ENCODE results near the gene UBE2G2.
A peak's percentile ranks its signal among the peaks of the same experiment; 100 is the strongest.

UBE2G2 gene

GRCh38 chr21:44793592-44794374 lies 7.8 kb downstream of the UBE2G2 start:
- ATAC-seq (ENCODE audit: low read depth), result no peak
- peaks cover 28% of the 10 kb centered on the region for H3K4me1 Mint-ChIP-seq

DNA sequence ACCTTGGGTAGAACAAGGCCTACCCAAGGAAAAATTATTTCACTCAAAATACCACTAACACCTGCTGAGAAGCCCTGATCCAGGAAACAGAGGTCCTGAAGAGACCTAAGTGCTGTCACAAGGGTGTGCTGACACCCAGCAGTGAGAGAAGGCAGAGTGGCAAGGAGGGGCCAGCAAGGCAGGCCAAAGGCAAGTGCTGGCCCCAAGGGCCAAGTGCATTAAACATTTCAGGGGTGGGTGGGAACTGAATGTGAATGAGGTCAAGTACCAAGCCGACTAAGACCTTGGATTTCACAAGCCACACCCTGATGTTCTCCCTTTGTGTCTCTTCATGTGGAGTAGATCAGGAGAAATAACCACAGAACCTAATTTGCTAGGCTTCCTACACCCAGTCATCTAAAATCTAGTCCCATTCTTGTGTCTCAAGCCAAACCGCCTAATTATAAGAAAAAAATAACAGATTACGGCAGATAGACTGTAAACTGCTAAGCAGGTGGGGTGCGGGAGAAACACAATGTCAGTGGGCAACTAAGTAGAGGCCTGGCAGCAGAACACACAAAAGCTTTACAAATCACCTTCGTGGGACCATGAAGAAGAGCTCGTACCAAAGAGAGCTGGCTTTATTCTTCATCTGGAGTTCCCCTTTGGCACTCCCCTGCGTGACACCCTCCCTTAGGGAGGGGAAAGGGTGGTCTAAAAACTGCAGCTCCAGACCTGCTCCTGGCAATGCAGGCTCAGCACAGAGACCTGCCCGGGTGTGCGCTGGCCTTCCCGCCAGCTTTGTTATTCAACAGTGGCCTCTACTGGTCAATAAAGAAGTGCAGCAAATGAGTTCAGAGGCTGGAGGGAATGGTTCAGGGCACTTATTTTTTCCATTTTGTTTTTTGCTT lies 8.7 kb downstream of the UBE2G2 start:
- ATAC-seq (ENCODE audit: low read depth), result peak; percentile 70
- Mint-ChIP-seq H3K36me3 (peaks cover 16% of the 10 kb centered on the region), H3K27ac (peak overlapping the region; percentile 20), H3K4me1 (peaks cover 25% of the 10 kb centered on the region), H3K27me3 (no peaks in the 10 kb centered on the region), H3K9me3 (no peaks in the 10 kb centered on the region), H3K4me3 (no peak overlapping the region)
- DNase-seq (ENCODE audit: low spot score in 2 of 2), result peak; percentile 39 to 56

More at GRCh38 chr21:44793592-44794374, 7.8 kb downstream of the UBE2G2 start:
- H3K27me3 Mint-ChIP-seq, result no peaks in the 10 kb centered on the region
- no peak for DNase-seq (ENCODE audit: low spot score in 2 of 2)
- no peak overlapping the region for H3K27ac Mint-ChIP-seq
- H3K4me3 Mint-ChIP-seq, result no peak overlapping the region
- H3K9me3 Mint-ChIP-seq, result no peaks in the 10 kb centered on the region
- peaks cover 19% of the 10 kb centered on the region for H3K36me3 Mint-ChIP-seq

DNA sequence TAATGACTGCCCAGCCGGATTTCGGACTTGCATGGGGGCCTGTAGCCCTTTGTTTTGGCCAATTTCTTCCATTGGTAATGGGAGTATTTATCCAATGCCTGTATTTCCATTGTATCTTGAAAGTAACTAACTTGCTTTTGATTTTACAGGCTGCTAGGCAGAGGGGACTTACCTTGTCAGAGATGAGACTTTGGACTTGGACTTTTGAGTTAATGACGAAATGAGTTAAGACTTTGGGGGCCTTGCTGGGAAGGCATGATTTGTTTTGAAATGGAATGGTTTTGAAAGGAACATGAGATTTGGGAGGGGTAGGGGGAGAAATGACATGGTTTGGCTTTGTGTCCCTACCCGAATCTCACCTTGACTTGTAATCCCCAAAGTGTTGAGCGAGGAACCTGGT lies 9.6 kb downstream of the UBE2G2 start:
- Mint-ChIP-seq H3K27me3 (no peaks in the 10 kb centered on the region), H3K9me3 (no peaks in the 10 kb centered on the region), H3K36me3 (peaks cover 15% of the 10 kb centered on the region), H3K27ac (no peak overlapping the region), H3K4me3 (no peak overlapping the region), H3K4me1 (peaks cover 25% of the 10 kb centered on the region)
- DNase-seq (ENCODE audit: low spot score in 2 of 2) (no peak), ATAC-seq (ENCODE audit: low read depth) (no peak)

GRCh38 chr21:44791246-44791645 lies 10.4 kb downstream of the UBE2G2 start:
- DNase-seq (ENCODE audit: low spot score in 2 of 2), result no peak
- Mint-ChIP-seq H3K36me3 (peaks cover 11% of the 10 kb centered on the region), H3K4me3 (no peak overlapping the region), H3K27me3 (no peaks in the 10 kb centered on the region), H3K9me3 (no peaks in the 10 kb centered on the region), H3K4me1 (peaks cover 21% of the 10 kb centered on the region), H3K27ac (no peak overlapping the region)
- no peak for ATAC-seq (ENCODE audit: low read depth)

DNA sequence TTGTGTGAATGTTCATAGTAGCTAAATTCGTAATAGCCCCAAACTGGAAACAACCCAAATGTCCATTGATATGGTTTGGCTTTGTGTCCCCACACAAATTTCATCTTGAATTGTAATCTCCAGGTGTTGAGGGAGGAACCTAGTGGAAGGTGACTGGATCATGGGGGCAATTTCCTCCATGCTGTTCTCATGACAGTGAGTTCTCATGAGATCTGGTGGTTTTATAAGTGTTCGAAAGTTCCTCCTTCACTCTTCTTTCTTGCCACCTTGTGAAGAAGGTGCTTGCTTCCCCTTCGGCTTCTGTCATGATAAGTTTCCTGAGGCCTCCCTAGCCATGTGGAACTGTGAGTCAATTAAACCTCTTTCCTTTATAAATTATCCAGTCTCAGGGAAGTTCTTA lies 11.3 kb downstream of the UBE2G2 start:
- H3K27me3 Mint-ChIP-seq, result no peaks in the 10 kb centered on the region
- peak overlapping the region; percentile 80 for H3K27ac Mint-ChIP-seq
- ATAC-seq (ENCODE audit: low read depth), result peak; percentile 63
- DNase-seq (ENCODE audit: low spot score in 2 of 2), result no peak
- H3K9me3 Mint-ChIP-seq, result no peaks in the 10 kb centered on the region
- peaks cover 25% of the 10 kb centered on the region for H3K4me1 Mint-ChIP-seq
- no peak overlapping the region for H3K4me3 Mint-ChIP-seq
- H3K36me3 Mint-ChIP-seq, result peaks cover 14% of the 10 kb centered on the region

- DNase-seq (ENCODE audit: low spot score in 2 of 2), result no peak
- Mint-ChIP-seq H3K27ac (peak overlapping the region; percentile 80), H3K4me1 (peaks cover 28% of the 10 kb centered on the region), H3K36me3 (peaks cover 17% of the 10 kb centered on the region), H3K4me3 (no peak overlapping the region), H3K9me3 (no peaks in the 10 kb centered on the region), H3K27me3 (no peaks in the 10 kb centered on the region)
- ATAC-seq (ENCODE audit: low read depth), result peak; percentile 72
Observed at GRCh38 chr21:44789880-44790279, 11.7 kb downstream of the UBE2G2 start.

DNA sequence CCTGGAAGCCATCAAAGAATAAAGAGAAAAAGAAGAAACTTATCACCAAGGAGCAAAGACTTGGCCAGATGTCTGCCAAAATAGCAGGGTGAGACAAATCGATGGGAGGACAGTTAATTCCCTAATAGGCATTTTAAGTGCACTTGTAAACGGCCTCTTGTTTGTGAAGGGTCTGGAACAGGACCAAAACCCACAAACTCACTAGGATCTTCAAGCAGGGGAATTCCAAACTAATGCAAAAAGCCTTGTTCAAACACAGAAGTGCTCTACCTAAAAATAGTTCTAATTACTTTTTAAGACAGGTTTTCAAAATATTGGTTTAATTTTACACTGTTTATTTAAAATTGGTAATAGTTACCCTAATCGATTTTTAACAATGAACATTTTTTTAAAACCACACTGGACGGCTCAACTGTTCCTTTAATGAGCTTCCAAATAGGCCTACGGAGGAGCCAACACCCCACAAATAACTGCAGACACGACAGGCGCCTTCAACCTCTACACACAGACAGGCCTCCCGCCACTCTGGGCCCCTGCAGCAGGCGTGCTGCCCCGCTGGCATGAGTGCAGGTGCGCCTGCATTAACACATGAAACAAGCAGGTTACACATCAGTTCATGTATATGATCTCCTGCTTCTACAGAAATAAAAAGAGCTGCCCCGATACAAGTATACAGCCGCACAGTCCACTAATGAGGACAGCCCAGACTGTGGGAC lies 15.8 kb downstream of the UBE2G2 start:
- Mint-ChIP-seq H3K36me3 (peaks cover 21% of the 10 kb centered on the region), H3K4me3 (no peak overlapping the region), H3K27me3 (no peaks in the 10 kb centered on the region), H3K9me3 (no peaks in the 10 kb centered on the region), H3K27ac (peak overlapping the region; percentile 67), H3K4me1 (peaks cover 28% of the 10 kb centered on the region)
- DNase-seq (ENCODE audit: low spot score in 2 of 2), result no peak
- no peak for ATAC-seq (ENCODE audit: low read depth)

DNA sequence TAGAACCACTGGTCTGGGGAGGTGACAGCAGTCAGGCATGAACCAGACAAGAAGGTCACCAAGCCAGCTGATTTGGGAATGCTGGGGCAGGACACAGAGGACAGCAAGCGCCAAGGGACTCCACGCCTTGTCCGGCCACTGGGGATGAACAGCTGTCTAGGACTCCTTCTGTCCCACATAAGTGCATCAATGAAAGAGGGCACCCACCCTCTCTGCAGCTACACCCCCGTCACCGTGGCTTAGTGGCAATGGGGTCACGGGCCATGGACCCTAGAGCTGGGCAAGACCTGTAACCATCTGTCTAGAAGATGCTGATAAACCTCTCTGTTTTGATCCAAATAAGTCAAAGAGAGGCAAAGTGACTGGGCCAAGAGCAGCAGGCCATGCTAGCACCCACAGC lies 16.8 kb downstream of the UBE2G2 start:
- Mint-ChIP-seq H3K4me1 (peaks cover 18% of the 10 kb centered on the region), H3K27ac (no peak overlapping the region), H3K9me3 (no peaks in the 10 kb centered on the region), H3K27me3 (no peaks in the 10 kb centered on the region), H3K36me3 (peaks cover 18% of the 10 kb centered on the region), H3K4me3 (no peak overlapping the region)
- DNase-seq (ENCODE audit: low spot score in 2 of 2), result no peak
- no peak for ATAC-seq (ENCODE audit: low read depth)

DNA sequence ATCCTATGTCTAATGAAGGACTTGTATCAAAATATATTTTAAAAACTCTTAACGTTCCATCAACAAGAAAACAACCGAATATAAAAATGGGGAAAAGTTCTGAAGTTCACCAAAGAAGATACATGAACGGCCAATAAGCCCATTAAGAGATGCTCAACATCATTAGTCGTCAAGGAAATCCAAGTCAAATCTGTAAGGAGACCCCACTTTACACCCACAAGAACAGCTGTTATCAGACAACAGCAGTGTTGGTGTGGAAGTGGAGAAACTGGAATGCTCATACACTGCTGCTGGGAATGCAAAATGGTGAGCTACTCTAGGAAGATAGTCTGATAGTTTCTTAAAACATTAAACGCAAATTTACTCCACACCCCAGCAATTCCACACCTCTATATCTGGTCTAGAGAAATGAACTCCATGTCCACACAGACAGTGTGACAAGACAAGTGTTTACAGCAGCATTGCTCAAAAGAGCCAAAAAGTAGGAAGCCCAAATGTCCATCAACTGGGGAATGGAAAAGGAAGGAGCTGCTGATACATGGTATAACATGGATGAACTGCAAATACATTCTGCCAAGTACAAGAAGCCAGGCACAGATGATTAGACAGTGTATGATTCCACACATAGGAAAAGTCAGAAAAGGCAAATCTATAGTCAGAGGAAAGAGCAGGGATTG lies 18.5 kb downstream of the UBE2G2 start:
- Mint-ChIP-seq H3K9me3 (no peaks in the 10 kb centered on the region), H3K4me3 (no peak overlapping the region), H3K27me3 (no peaks in the 10 kb centered on the region), H3K27ac (no peak overlapping the region), H3K36me3 (peaks cover 23% of the 10 kb centered on the region), H3K4me1 (peaks cover 17% of the 10 kb centered on the region)
- no peak for DNase-seq (ENCODE audit: low spot score in 2 of 2)
- ATAC-seq (ENCODE audit: low read depth), result no peak

DNA sequence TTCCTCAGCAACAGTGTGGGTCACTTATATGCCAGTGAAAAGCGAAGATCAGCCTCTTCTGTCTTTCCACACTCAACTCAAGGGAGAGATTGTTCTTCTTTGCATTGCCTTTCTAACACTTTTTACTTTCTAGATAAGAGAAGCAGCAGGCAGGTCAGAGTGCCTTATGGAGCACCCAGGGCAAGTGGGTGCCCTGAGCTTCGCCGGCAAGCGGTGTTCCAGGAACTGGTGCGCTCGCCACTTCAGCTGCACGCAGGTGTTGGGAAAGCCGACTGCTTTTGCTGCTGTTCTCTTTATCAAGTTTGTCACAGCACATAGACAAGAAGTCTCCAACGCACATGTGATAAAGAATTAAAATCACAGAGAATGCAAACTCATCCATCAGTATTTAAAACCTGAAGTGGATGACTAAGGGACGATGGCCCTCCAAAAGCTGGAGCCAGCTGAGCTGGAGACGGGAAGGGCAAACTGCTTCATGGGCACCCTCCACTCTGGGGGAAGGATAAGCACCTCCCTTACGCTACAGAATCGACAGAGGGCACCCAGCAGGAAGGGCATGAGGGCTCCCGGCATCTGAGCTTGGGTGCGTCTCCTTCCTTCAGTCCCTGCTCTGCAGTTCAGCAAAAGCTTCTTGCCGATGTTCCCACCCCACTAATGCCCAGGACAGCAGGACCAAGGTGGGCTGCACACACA lies 20.7 kb downstream of the UBE2G2 start:
- Mint-ChIP-seq H3K36me3 (peaks cover 25% of the 10 kb centered on the region), H3K4me3 (no peak overlapping the region), H3K27ac (no peak overlapping the region), H3K4me1 (peaks cover 14% of the 10 kb centered on the region), H3K27me3 (no peaks in the 10 kb centered on the region), H3K9me3 (no peaks in the 10 kb centered on the region)
- DNase-seq (ENCODE audit: low spot score in 2 of 2) (no peak), ATAC-seq (ENCODE audit: low read depth) (no peak)

- Mint-ChIP-seq H3K9me3 (no peaks in the 10 kb centered on the region), H3K27me3 (no peaks in the 10 kb centered on the region), H3K36me3 (peaks cover 22% of the 10 kb centered on the region), H3K4me3 (no peak overlapping the region), H3K4me1 (peaks cover 11% of the 10 kb centered on the region), H3K27ac (no peak overlapping the region)
- DNase-seq (ENCODE audit: low spot score in 2 of 2) (no peak), ATAC-seq (ENCODE audit: low read depth) (no peak)
Observed at GRCh38 chr21:44780137-44780502, 21.5 kb downstream of the UBE2G2 start.

DNA sequence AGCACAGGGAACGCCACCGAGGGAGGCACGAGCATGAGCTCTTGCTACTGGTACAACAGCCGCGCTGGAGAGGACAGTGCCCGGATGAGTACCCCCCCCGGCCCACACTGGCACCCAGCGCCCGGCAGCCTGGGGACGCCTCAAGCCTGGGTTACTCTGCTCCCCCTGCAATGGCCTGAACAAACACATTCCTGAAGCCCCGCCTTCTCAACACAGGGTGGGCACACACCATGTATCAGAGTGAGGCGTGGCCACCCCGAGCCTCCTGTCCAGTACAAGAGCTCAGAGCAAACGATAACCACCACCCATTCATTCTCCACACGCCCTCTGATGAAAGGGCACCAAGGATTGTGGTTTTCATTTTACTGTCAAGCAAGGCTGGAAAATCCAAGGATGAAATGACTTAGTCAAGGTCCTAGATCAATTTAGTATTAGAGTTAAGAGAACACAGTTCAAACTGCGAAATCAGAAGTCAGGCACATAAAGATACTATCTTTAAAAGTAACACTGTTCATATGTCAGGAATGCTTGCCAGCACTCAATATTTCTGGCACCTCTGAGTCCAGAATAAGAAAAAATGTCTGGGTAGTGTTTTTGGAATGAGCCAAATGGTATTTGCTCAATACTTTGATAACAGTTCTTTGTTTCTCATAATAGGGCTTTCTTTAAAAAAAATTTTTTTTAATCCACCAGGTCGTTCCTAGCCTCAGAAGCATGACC lies 22.0 kb downstream of the UBE2G2 start:
- H3K27ac Mint-ChIP-seq, result no peak overlapping the region
- DNase-seq (ENCODE audit: low spot score in 2 of 2) (no peak), ATAC-seq (ENCODE audit: low read depth) (no peak)
- no peaks in the 10 kb centered on the region for H3K27me3 Mint-ChIP-seq
- peaks cover 28% of the 10 kb centered on the region for H3K36me3 Mint-ChIP-seq
- H3K9me3 Mint-ChIP-seq, result no peaks in the 10 kb centered on the region
- H3K4me3 Mint-ChIP-seq, result no peak overlapping the region
- peaks cover 11% of the 10 kb centered on the region for H3K4me1 Mint-ChIP-seq

DNA sequence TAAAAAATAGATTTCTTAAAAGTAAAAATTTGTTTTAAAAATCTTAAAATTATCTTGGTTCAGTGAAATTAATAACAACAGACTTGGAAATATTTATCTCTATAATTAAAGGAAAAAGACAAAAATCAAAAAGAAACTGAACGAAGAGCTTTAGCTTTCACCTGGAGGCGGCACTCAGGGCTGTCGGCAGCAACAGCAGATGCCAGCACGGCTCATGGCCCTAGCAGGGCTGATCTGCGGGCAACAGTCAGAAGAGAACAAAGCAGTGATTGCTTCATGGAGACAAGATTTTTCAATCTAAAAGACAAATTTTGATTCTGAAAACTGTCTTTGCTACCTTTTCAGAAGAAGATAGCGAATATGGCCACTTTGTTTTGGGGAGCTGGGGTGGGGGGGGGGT lies 22.6 kb downstream of the UBE2G2 start:
- ATAC-seq (ENCODE audit: low read depth), result no peak
- peaks cover 11% of the 10 kb centered on the region for H3K4me1 Mint-ChIP-seq
- H3K27ac Mint-ChIP-seq, result no peak overlapping the region
- no peak for DNase-seq (ENCODE audit: low spot score in 2 of 2)
- no peaks in the 10 kb centered on the region for H3K9me3 Mint-ChIP-seq
- peaks cover 30% of the 10 kb centered on the region for H3K36me3 Mint-ChIP-seq
- no peak overlapping the region for H3K4me3 Mint-ChIP-seq
- H3K27me3 Mint-ChIP-seq, result no peaks in the 10 kb centered on the region

Measured in memory B cell (primary cell).